Stimulated activated CD8-positive, alpha-beta memory T cell treated with anti-CD3 and anti-CD28 coated beads, Interleukin-4, amount 100 ng/mL, for 48 hours (primary cell): Measurements from ENCODE around the gene MEGF8.
A peak's percentile ranks its signal among the peaks of the same experiment; 100 is the strongest.
"Not testable (repeated sequence)": the region's sequence is repeated elsewhere in the genome, so short reads cannot be mapped to it uniquely, and the experiment has no call there.

ENCODE experiments used
- DNase-seq: peaks from one replicate; pipeline ENCODE4 v3.0.0-alpha.2; 2020

MEGF8 gene

GRCh38 chr19:42332059-42332458, 6.6 kb downstream of the MEGF8 start:
- no peak for DNase-seq

GRCh38 chr19:42333018-42333417, 7.6 kb downstream of the MEGF8 start:
- DNase-seq = no peak

GRCh38 chr19:42333975-42334696, 8.7 kb downstream of the MEGF8 start:
- no peak for DNase-seq

GRCh38 chr19:42334697-42335373, 9.4 kb downstream of the MEGF8 start:
- no peak for DNase-seq

GRCh38 chr19:42335374-42335936, 10.0 kb downstream of the MEGF8 start:
- DNase-seq = no peak

GRCh38 chr19:42335971-42336370, 10.5 kb downstream of the MEGF8 start:
- DNase-seq = no peak

GRCh38 chr19:42339126-42339860, 13.9 kb downstream of the MEGF8 start:
- DNase-seq = not testable (repeated sequence)

GRCh38 chr19:42339922-42340321, 14.5 kb downstream of the MEGF8 start:
- DNase-seq = not testable (repeated sequence)

- DNase-seq = no peak
Measured at GRCh38 chr19:42343344-42344110, 18.1 kb downstream of the MEGF8 start.

GRCh38 chr19:42344336-42344893, 19.0 kb downstream of the MEGF8 start:
- DNase-seq = no peak

- no peak for DNase-seq
Measured at GRCh38 chr19:42345191-42345812, 19.9 kb downstream of the MEGF8 start.

- no peak for DNase-seq
Measured at GRCh38 chr19:42348211-42348610, 22.8 kb downstream of the MEGF8 start.

- DNase-seq = no peak
Measured at GRCh38 chr19:42349378-42350107, 24.1 kb downstream of the MEGF8 start.

GRCh38 chr19:42350417-42350816, 25.0 kb downstream of the MEGF8 start:
- no peak for DNase-seq

- DNase-seq = no peak
Measured at GRCh38 chr19:42351079-42351735, 25.8 kb downstream of the MEGF8 start.

- peak; percentile 31 for DNase-seq
Measured at GRCh38 chr19:42352301-42353259, 27.1 kb downstream of the MEGF8 start.

- no peak for DNase-seq
Measured at GRCh38 chr19:42353341-42354015, 28.0 kb downstream of the MEGF8 start.

GRCh38 chr19:42355896-42356295, 30.5 kb downstream of the MEGF8 start:
- no peak for DNase-seq

GRCh38 chr19:42356686-42357085, 31.3 kb downstream of the MEGF8 start:
- no peak for DNase-seq
